ENCODE measurements around the gene SETSIP. TPM values are rescaled to one million over a fixed set of nuclear protein-coding genes. Genes with fewer than 3 reads are reported as not detected.
"Not testable (repeated sequence)": the region's sequence is repeated elsewhere in the genome, so short reads cannot be mapped to it uniquely, and the experiment has no call there.

Gene SETSIP
- total RNA-seq, 1 experiment from 2014 or later: not detected

GRCh38 chr1:92029241-92029922, 45.8 kb downstream of the SETSIP start:
- H2AFZ ChIP-seq: peak overlapping the region; percentile 99
- no TSS peak for BruUV-seq (replicated peaks)
- no peaks in the 10 kb centered on the region for H3K36me3 ChIP-seq (ENCODE audit: low read depth)
- no peak for TF ChIP-seq CTCF (conservative IDR thresholded peaks at IDR 0.05)
- TF ChIP-seq EZH2 (IDR thresholded peaks at IDR 0.05; ENCODE audit: low read depth): no peak
- ChIA-PET POLR2A (ENCODE audit: unreplicated experiment) (no interaction called here), CTCF (no interaction called here)
- peak overlapping the region; percentile 97 for H3K4me2 ChIP-seq
- no peak for DNase-seq
- peaks cover 13% of the 10 kb centered on the region for H3F3A ChIP-seq (ENCODE audit: insufficient read depth, low read depth)
- no peaks in the 10 kb centered on the region for H3K9me2 ChIP-seq (ENCODE audit: insufficient read depth)
- H3K4me3 ChIP-seq: peak overlapping the region; percentile 95
- peaks cover 22% of the 10 kb centered on the region for H3K4me1 ChIP-seq (replicated peaks; ENCODE audit: insufficient read depth)
- H4K20me1 ChIP-seq (ENCODE audit: insufficient read depth): no peaks in the 10 kb centered on the region
- H3K27ac ChIP-seq: no peak overlapping the region
- H3K79me2 ChIP-seq (ENCODE audit: low read depth): no peaks in the 10 kb centered on the region
- H3K27me3 ChIP-seq (ENCODE audit: insufficient read depth, low read depth): no peaks in the 10 kb centered on the region
- intact Hi-C loops (cut with micrococcal nuclease; ENCODE audit: unreplicated experiment): no loop called here
- no peaks in the 10 kb centered on the region for H3K9me3 ChIP-seq (ENCODE audit: insufficient read depth, low read depth)

- intact Hi-C loops (cut with micrococcal nuclease; ENCODE audit: unreplicated experiment): no loop called here
- H3K4me2 ChIP-seq: no peak overlapping the region
- H2AFZ ChIP-seq: no peak overlapping the region
- H3K79me2 ChIP-seq (ENCODE audit: low read depth): no peaks in the 10 kb centered on the region
- H3K9me3 ChIP-seq (ENCODE audit: insufficient read depth, low read depth): no peaks in the 10 kb centered on the region
- ChIA-PET POLR2A (ENCODE audit: unreplicated experiment) (no interaction called here), CTCF (no interaction called here)
- no peaks in the 10 kb centered on the region for H3K36me3 ChIP-seq (ENCODE audit: low read depth)
- no peak for DNase-seq
- TF ChIP-seq EZH2 (IDR thresholded peaks at IDR 0.05; ENCODE audit: low read depth) (no peak), CTCF (conservative IDR thresholded peaks at IDR 0.05) (no peak)
- no peaks in the 10 kb centered on the region for H3K27me3 ChIP-seq (ENCODE audit: insufficient read depth, low read depth)
- no peaks in the 10 kb centered on the region for H3K9me2 ChIP-seq (ENCODE audit: insufficient read depth)
- peaks cover 13% of the 10 kb centered on the region for H3F3A ChIP-seq (ENCODE audit: insufficient read depth, low read depth)
- H4K20me1 ChIP-seq (ENCODE audit: insufficient read depth): no peaks in the 10 kb centered on the region
- no TSS peak for BruUV-seq (replicated peaks)
- peaks cover 22% of the 10 kb centered on the region for H3K4me1 ChIP-seq (replicated peaks; ENCODE audit: insufficient read depth)
- H3K4me3 ChIP-seq: no peak overlapping the region
- H3K27ac ChIP-seq: no peak overlapping the region
Measured at GRCh38 chr1:92026806-92027205, 48.4 kb downstream of the SETSIP start.

- H3K9me3 ChIP-seq (ENCODE audit: insufficient read depth, low read depth); H3K27me3 ChIP-seq (ENCODE audit: insufficient read depth, low read depth); H3F3A ChIP-seq (ENCODE audit: insufficient read depth, low read depth); BruUV-seq (replicated peaks); H4K20me1 ChIP-seq (ENCODE audit: insufficient read depth); H3K4me3 ChIP-seq; intact Hi-C loops (cut with micrococcal nuclease; ENCODE audit: unreplicated experiment); H3K27ac ChIP-seq; H3K9me2 ChIP-seq (ENCODE audit: insufficient read depth); H3K36me3 ChIP-seq (ENCODE audit: low read depth); H3K4me2 ChIP-seq; H3K79me2 ChIP-seq (ENCODE audit: low read depth); POLR2A ChIA-PET (ENCODE audit: unreplicated experiment); CTCF ChIA-PET; DNase-seq; H2AFZ ChIP-seq: not testable (repeated sequence)
- peaks cover 16% of the 10 kb centered on the region for H3K4me1 ChIP-seq (replicated peaks; ENCODE audit: insufficient read depth)
Measured at GRCh38 chr1:92026042-92026441, 49.2 kb downstream of the SETSIP start.

Other genes starting within 250 kb of the SETSIP start
- 1.6 and 2.5 TPM in 2 replicates for gene TGFBR3, start 189.3 kb downstream of the SETSIP start, total RNA-seq (2021)
- not detected in 2 replicates for gene BRDT, start 126.0 kb downstream of the SETSIP start, total RNA-seq (2021)
- 3.2 and 3.3 TPM in 2 replicates for gene EPHX4, start 45.4 kb downstream of the SETSIP start, total RNA-seq (2021)
- gene BTBD8, start 4.9 kb upstream of the SETSIP start, total RNA-seq (2021): 8.1 TPM in 2 replicates
- not detected in 2 replicates for gene C1orf146, start 142.5 kb upstream of the SETSIP start, total RNA-seq (2021)
- 7.4 and 8.0 TPM in 2 replicates for gene GLMN, start 223.6 kb upstream of the SETSIP start, total RNA-seq (2021)
- gene RPAP2, start 223.6 kb upstream of the SETSIP start, total RNA-seq (2021): 14.0 and 20.3 TPM in 2 replicates

Measured in PC-9 (cell line).